BE2C (cell line): ENCODE results near the gene DENND2A.

Experiments
- DNase-seq: peaks from one replicate; pipeline ENCODE4 v3.0.0-alpha.2; 2020
- H3K27me3 ChIP-seq: fragments of 250-450 bp; sonication (Bioruptor Pico); 2 replicates; pipeline ENCODE4 v1.5.1; 2020; ENCODE audit warnings: mild to moderate bottlenecking
- H3K36me3 ChIP-seq: fragments of 250-450 bp; sonication (Bioruptor Pico); 2 replicates; pipeline ENCODE4 v1.5.1; 2020; ENCODE audit warnings: mild to moderate bottlenecking
- H3K4me1 ChIP-seq: fragments of 250-450 bp; sonication (Bioruptor Pico); 2 replicates; pipeline ENCODE4 v1.5.1; 2020
- H3K4me3 ChIP-seq: 2 replicates; pipeline ENCODE4 v1.5.1; 2011; ENCODE audit warnings: low read depth, low read length
- H3K9me3 ChIP-seq: fragments of 250-450 bp; sonication (Bioruptor Pico); 2 replicates; pipeline ENCODE4 v1.5.1; 2020
- CTCF ChIP-seq: IDR thresholded peaks from 2 replicates; pipeline ENCODE4 v1.5.1; 2012; ENCODE audit warnings: mild to moderate bottlenecking, low read depth, low read length

Gene DENND2A

GRCh38 chr7:140659856-140660255 lies 19.2 kb upstream of the DENND2A start:
- Histone ChIP-seq H3K36me3 (no peaks in the 10 kb centered on the region), H3K4me1 (no peaks in the 10 kb centered on the region), H3K27me3 (no peaks in the 10 kb centered on the region), H3K9me3 (no peaks in the 10 kb centered on the region), H3K4me3 (no peak overlapping the region)
- TF ChIP-seq CTCF: no peak
- DNase-seq: no peak

GRCh38 chr7:140657891-140658290 lies 17.3 kb upstream of the DENND2A start:
- no peak for TF ChIP-seq CTCF
- no peaks in the 10 kb centered on the region; the same call in 1 of the 2 replicates for H3K4me1 ChIP-seq
- H3K4me3 ChIP-seq: no peak overlapping the region
- H3K9me3 ChIP-seq: no peaks in the 10 kb centered on the region
- DNase-seq: no peak
- no peaks in the 10 kb centered on the region for H3K36me3 ChIP-seq
- H3K27me3 ChIP-seq: no peaks in the 10 kb centered on the region

- H3K4me3 ChIP-seq: no peak overlapping the region
- no peaks in the 10 kb centered on the region for H3K27me3 ChIP-seq
- no peaks in the 10 kb centered on the region for H3K36me3 ChIP-seq
- TF ChIP-seq CTCF: no peak
- H3K9me3 ChIP-seq: no peaks in the 10 kb centered on the region
- no peak for DNase-seq
- no peaks in the 10 kb centered on the region; the same call in 1 of the 2 replicates for H3K4me1 ChIP-seq
Measured at GRCh38 chr7:140656548-140657515, 16.2 kb upstream of the DENND2A start.

- Histone ChIP-seq H3K4me3 (no peak overlapping the region), H3K36me3 (no peaks in the 10 kb centered on the region), H3K27me3 (no peaks in the 10 kb centered on the region), H3K4me1 (no peaks in the 10 kb centered on the region; the same call in 1 of the 2 replicates), H3K9me3 (no peaks in the 10 kb centered on the region)
- no peak for DNase-seq
- no peak for TF ChIP-seq CTCF
Measured at GRCh38 chr7:140655511-140656408, 15.1 kb upstream of the DENND2A start.

- no peak overlapping the region for H3K4me3 ChIP-seq
- no peaks in the 10 kb centered on the region for H3K27me3 ChIP-seq
- H3K36me3 ChIP-seq: no peaks in the 10 kb centered on the region
- DNase-seq: no peak
- no peak for TF ChIP-seq CTCF
- no peaks in the 10 kb centered on the region for H3K9me3 ChIP-seq
- no peaks in the 10 kb centered on the region; the same call in 1 of the 2 replicates for H3K4me1 ChIP-seq
Measured at GRCh38 chr7:140654661-140655060, 14.0 kb upstream of the DENND2A start.
